ENCODE measurements around the gene CLK1. TPM values are rescaled to one million over a fixed set of nuclear protein-coding genes. Genes with fewer than 3 reads are reported as not detected.

CLK1 gene
- total and polyA plus RNA-seq, 2 of the 13 experiments (the other 11 are each of a cell fraction or from before 2014, with no cell fraction given), result 66.6 to 101 TPM

DNA sequence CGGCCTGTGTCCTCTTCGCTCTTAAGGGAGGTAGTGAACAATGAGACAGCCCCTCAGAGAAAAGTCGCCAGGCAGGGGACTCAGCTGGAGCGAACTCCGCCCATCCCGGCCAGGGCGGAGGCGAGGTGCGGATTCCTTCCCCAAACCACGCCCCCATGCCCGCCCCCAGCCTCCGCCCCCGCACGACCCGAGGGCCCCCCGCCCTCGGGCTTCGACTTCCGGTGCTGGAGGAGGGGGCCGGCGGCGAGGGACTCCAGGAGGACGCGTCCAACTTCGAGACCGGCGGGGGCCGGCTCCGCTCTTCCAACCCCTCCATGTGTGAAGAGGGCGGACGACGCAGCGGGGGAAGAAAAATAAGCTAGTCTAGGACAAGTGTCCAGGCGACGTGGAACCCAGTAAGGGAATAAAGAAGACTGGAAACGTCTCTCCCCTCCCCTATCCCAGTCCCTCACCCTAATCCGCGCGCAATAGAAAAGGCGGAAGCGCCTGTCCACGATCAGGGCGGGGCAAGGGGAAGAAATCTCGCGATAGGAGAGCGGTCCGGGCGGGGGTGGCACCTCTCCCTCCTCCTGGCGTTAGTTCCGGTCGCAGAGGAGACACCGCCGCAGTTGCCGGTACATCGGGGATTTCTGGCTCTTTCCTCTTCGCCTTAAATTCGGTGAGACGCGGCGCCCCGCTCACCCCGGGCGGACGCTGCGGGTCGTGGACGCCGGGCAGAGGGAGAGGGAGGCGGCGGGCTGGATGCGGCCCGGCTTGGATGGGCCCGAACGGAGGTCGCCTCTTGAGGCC lies 52.9 kb downstream of the CLK1 start, which contains the start of gene BZW1 (continued):
- TF ChIP-seq, protein P1, sequence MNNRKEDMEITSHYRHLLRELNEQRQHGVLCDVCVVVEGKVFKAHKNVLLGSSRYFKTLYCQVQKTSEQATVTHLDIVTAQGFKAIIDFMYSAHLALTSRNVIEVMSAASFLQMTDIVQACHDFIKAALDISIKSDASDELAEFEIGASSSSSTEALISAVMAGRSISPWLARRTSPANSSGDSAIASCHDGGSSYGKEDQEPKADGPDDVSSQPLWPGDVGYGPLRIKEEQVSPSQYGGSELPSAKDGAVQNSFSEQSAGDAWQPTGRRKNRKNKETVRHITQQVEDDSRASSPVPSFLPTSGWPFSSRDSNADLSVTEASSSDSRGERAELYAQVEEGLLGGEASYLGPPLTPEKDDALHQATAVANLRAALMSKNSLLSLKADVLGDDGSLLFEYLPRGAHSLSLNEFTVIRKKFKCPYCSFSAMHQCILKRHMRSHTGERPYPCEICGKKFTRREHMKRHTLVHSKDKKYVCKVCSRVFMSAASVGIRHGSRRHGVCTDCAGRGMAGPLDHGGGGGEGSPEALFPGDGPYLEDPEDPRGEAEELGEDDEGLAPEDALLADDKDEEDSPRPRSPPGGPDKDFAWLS (CRISPR knock-in tag; IDR thresholded peaks at IDR 0.05; ENCODE audit: borderline replicate concordance), result peak; percentile 46; the same call in 1 of the 2 replicates
- TF ChIP-seq GATAD2A (CRISPR knock-in tag; IDR thresholded peaks at IDR 0.05), result no peak
- no peak for TF ChIP-seq PHF5A (CRISPR knock-in tag; IDR thresholded peaks at IDR 0.05; ENCODE audit: low read depth, unreplicated experiment)
- no peak for TF ChIP-seq NBN (conservative IDR thresholded peaks at IDR 0.05)
- TF ChIP-seq ZNF367 (CRISPR knock-in tag; IDR thresholded peaks at IDR 0.05; ENCODE audit: borderline replicate concordance), result no peak; the same call in 1 of the 2 replicates
- TF ChIP-seq ZNF670 (CRISPR knock-in tag; IDR thresholded peaks at IDR 0.05; ENCODE audit: borderline replicate concordance), result peak; percentile 78; the same call in 1 of the 2 replicates
- TF ChIP-seq ZNF615 (CRISPR knock-in tag; IDR thresholded peaks at IDR 0.05; ENCODE audit: borderline replicate concordance), result no peak
- TF ChIP-seq ZMYM2 (CRISPR knock-in tag; IDR thresholded peaks at IDR 0.05), result 0 out of 2 replicates have a peak, but pooled peaks have one; percentile 72
- TF ChIP-seq YY1 (IDR thresholded peaks at IDR 0.05; ENCODE audit: insufficient read depth, insufficient replicate concordance, low read depth, low read length), result peak; percentile 13
- TF ChIP-seq, protein P2, sequence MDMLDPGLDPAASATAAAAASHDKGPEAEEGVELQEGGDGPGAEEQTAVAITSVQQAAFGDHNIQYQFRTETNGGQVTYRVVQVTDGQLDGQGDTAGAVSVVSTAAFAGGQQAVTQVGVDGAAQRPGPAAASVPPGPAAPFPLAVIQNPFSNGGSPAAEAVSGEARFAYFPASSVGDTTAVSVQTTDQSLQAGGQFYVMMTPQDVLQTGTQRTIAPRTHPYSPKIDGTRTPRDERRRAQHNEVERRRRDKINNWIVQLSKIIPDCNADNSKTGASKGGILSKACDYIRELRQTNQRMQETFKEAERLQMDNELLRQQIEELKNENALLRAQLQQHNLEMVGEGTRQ (IDR thresholded peaks at IDR 0.05; ENCODE audit: low read depth, low read length), result no peak
- TF ChIP-seq, protein P2 (CRISPR knock-in tag; IDR thresholded peaks at IDR 0.05; ENCODE audit: borderline replicate concordance), result no peak
- TF ChIP-seq MYNN (CRISPR knock-in tag; IDR thresholded peaks at IDR 0.05; ENCODE audit: low read depth), result no peak
- TF ChIP-seq, protein P3, sequence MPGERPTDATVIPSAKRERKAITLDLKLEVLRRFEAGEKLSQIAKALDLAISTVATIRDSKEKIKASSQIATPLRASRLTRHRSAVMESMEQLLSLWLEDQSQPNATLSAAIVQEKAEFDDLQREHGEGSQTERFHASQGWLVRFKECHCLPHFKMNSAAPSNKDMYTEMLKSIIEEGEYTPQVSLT (CRISPR knock-in tag; IDR thresholded peaks at IDR 0.05; ENCODE audit: borderline replicate concordance, low read depth), result no peak; the same call in 1 of the 2 replicates
- no peak for TF ChIP-seq NCOA5 (CRISPR knock-in tag; IDR thresholded peaks at IDR 0.05)
- no peak for TF ChIP-seq ZNF773 (CRISPR knock-in tag; IDR thresholded peaks at IDR 0.05; ENCODE audit: borderline replicate concordance)
- no peak; the same call in 1 of the 2 replicates for TF ChIP-seq REPIN1 (CRISPR knock-in tag; IDR thresholded peaks at IDR 0.05; ENCODE audit: borderline replicate concordance, low read depth)
- no peak for TF ChIP-seq ZBTB1 (CRISPR knock-in tag; IDR thresholded peaks at IDR 0.05; ENCODE audit: borderline replicate concordance)
- TF ChIP-seq CHD2 (IDR thresholded peaks at IDR 0.05; ENCODE audit: low read depth, low read length), result peak; percentile 97
- TF ChIP-seq MAF1 (CRISPR knock-in tag; IDR thresholded peaks at IDR 0.05; ENCODE audit: borderline replicate concordance), result no peak
- TF ChIP-seq, protein P4, sequence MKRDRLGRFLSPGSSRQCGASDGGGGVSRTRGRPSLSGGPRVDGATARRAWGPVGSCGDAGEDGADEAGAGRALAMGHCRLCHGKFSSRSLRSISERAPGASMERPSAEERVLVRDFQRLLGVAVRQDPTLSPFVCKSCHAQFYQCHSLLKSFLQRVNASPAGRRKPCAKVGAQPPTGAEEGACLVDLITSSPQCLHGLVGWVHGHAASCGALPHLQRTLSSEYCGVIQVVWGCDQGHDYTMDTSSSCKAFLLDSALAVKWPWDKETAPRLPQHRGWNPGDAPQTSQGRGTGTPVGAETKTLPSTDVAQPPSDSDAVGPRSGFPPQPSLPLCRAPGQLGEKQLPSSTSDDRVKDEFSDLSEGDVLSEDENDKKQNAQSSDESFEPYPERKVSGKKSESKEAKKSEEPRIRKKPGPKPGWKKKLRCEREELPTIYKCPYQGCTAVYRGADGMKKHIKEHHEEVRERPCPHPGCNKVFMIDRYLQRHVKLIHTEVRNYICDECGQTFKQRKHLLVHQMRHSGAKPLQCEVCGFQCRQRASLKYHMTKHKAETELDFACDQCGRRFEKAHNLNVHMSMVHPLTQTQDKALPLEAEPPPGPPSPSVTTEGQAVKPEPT (CRISPR knock-in tag; IDR thresholded peaks at IDR 0.05; ENCODE audit: low read depth), result no peak
- TF ChIP-seq ZNF703 (CRISPR knock-in tag; IDR thresholded peaks at IDR 0.05; ENCODE audit: borderline replicate concordance), result 0 out of 2 replicates have a peak, but pooled peaks have one; percentile 80
- TF ChIP-seq PLRG1 (conservative IDR thresholded peaks at IDR 0.05), result no peak
- TF ChIP-seq CEBPG (CRISPR knock-in tag; IDR thresholded peaks at IDR 0.05), result peak; percentile 2; the same call in 1 of the 2 replicates
